LoVo (cell line): ENCODE measurements around the gene SPAG9.

Experiments used
- DNase-seq: peaks from one replicate; pipeline ENCODE4 v3.0.0-alpha.2; 2016; ENCODE audit warnings: low spot score

The SPAG9 gene

GRCh38 chr17:50939542-50939794 is 181.2 kb downstream of the SPAG9 start:
- no peak for DNase-seq

- no peak for DNase-seq
Measured at GRCh38 chr17:50938821-50939541, 181.7 kb downstream of the SPAG9 start.

- no peak for DNase-seq
Measured at GRCh38 chr17:50935996-50936266, 184.7 kb downstream of the SPAG9 start.

- DNase-seq, result peak; percentile 60
Measured at GRCh38 chr17:50935221-50935995, 185.3 kb downstream of the SPAG9 start.

DNA sequence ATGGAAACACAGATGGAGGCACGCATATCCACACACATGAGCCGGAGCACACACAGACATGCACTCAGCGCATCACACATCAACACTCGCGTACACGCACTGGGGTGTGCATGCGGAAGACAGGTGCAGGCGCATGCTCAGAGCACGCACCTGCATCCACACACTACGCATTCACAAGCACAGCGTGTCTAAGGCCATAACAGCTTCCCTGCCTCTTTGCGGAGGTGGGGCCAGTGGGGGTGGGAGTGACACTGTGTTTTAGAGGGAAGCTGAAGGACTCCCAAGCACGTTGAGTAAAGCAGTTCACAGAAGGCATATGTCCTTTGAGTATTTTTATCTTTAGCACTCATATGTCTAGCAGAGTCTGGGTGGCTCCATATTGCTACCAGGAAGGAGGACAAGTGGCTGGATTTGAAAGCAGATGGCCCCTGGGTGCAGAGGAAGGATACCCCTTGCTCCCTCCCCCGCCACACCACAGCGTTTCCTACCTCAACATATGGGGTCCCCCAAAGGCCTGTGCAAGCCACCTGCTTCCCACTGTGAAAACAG is 185.9 kb downstream of the SPAG9 start:
- no peak for DNase-seq

GRCh38 chr17:50934161-50934560 is 186.5 kb downstream of the SPAG9 start:
- DNase-seq, result no peak

DNA sequence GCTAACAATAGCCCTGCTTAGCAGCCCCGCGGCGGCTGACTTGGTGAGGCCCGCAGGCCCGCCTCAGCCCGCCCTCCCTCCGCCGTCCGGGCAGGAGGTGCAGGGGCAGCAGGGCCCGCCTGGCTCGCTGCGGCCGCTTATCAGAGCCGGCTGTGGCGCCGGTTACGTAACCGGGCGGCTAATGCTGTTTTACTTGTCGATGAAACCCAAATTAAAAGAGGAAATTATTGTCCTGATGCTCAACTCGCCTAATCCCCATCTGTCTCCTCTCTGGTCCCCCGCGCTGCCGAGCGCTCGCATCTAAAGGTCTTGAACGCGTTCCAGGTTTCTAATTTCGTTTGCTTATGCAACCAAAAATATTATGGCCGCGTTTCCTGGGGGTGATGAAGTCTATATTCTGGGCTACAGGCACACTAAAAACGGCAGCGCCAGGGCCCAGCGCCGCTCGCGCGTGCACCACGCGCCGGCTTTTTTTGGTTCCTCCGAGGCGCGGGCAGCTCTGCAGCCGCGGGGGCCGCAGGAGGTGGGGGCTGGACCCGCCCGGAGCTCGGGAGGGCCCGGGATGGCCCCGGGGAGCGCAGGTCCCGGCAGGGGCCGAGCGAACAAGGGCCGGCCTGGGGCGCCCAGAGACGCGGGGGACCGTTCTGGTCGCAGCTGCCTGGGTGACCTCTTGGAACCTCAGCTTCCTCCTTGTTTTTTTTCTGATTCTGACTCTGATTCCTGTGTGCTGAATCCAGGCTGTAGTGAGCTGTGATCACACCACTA is 189.3 kb downstream of the SPAG9 start:
- no peak for DNase-seq

DNA sequence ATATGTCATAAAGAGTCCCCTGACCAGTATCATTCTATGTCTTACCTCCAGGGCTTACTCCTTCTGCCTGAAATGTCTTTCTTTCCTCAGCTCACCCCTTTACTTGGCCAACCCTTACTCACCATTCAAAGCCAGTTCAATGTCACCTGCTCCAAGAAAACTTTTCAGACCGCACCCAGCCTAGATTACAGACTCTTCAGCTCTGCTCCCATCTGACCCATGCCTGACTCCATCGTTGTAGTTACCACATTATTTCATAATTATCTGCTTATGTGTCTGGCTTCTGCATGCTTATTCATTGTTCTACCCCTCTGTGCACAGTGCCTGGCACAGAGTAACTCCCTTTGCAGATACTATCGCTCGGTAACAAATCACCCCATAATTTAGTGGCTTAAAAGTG is 192.0 kb downstream of the SPAG9 start:
- no peak for DNase-seq

- no peak for DNase-seq
Measured at GRCh38 chr17:50927287-50927686, 193.4 kb downstream of the SPAG9 start.

DNA sequence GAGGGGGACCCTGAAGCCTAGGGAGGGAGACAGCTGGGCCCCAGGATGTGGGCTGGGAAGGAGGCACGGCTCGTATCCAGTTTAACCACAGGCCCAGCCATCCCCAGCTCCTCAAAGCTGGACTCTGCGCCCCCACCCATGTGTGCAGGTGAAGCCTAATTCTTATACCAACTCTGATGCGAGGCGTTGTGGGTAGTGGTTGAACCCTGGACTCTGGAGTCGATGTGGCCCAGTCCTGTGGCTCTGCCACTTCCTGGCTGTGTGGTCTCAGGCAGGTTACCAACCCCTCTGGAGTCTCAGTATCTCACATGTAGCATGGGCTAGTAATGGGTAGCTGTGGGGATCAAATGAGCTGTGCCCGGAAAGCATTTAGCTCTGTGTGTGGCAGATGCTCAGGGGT is 194.1 kb downstream of the SPAG9 start:
- no peak for DNase-seq

DNA sequence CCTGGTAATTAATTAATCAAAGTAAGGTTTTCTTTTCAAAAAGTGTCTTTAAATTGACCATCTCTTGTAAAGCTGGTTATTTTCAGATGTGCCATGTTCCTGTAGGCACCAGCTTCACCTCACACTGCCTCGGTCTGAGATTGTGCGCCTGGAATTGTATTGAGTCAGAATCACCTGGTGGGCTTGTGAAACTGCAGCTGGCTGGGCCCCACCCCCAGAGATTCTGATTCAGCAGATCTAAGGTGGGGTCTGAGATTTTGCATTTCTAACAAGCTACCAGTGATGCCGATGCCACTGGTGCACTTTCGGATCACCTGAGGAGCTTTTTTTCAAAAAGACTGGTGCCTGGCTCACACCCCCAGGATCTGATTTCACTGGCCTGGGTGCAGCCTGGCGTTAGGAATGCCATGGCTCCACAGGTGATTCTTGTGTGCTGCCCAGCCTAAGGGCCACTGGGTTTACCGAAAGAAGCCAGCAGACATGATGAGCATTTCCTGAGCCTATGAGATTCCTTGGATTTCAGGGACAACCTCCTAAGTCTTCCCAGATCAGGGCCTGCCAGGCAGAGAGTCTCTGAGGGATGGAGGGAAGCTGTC is 195.3 kb downstream of the SPAG9 start:
- no peak for DNase-seq

GRCh38 chr17:50924800-50925199 is 195.9 kb downstream of the SPAG9 start:
- no peak for DNase-seq

DNA sequence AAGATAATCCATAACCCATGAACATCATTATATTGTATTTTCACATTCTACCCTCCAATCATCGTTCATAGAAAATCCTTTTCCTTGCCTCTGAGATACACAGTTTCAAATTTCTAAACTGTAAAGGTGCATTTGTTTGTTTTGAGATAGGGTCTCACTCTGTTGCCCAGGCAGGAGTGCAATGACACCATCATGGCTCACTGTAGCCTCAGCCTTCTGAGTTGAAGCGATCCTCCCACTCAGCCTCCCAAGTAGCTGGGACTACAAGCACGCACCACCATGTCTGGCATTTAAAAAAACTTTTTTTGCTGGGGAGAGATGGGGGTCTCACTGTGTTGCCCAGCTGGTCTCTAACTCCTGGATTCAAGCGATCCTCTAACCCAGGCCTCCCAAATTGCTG is 196.4 kb downstream of the SPAG9 start:
- DNase-seq, result no peak

GRCh38 chr17:50923611-50924010 is 197.1 kb downstream of the SPAG9 start:
- DNase-seq, result no peak

DNA sequence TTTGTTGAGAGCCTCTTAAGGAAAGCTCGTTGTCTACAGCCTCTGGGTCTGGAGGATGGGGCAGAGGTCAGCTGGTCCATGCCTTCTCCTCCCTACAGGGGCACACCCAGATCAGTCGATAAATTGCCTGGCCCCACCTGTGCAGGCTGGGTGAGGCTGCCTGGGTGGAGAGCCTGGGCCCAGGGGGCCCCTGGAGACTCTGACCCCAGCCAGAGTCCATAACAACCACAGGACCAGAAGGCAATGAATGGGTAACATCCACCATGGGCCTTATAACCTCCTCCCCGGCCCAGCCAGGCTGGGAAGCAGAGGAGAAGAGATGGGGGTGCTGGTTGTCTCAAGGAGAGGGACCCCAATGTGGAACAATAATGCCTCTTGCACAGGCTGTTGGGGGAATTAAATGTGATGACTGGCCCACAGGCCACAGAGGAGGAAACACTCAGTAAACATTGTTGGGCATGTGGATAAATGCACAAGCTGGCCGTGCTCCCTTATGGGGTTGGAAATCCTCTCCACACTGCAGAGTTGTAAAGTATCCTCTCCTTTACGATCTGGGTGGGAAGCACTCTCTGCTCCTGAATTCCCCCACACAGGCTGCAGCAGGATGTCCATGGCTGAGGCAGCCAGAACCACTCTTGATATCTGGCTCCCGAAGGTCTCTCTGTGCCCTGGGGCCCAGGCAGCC is 197.8 kb downstream of the SPAG9 start:
- no peak for DNase-seq

- peak; percentile 28 for DNase-seq
Measured at GRCh38 chr17:50922107-50922506, 198.6 kb downstream of the SPAG9 start.

DNA sequence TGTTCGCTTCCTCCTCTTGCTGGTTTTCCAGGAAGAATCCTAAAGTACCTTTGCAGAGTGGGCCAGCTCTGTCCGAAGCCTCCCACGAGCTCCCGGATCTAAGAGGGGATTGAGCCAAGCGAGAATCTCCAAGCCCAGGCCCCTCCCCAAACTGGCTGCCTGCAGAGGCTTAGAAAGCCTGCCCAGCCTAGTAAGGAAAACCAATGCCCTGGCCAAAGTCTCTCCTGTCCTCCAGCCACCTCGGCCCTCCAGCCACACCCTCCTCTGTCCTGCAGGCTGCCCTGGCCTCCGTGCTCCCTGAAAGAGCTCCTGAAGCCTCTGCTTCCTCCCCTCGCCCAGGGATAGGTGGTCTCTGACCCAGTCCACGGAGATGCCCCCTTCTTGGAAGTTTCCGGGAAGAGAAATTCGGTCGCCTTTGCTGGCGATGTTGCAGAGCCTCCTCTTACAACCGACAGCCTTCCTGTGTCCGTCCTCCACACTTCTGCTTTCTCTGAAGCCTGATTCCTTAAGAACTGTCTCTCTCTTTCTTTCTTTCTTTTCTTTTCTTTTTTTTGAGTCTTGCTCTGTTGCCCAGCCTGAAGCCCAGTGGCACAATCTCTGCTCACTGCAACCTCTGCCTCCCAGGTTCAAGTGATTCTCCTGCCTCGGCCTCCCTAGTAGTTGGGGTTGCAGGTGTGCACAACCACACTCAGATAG is 199.6 kb downstream of the SPAG9 start:
- no peak for DNase-seq

DNA sequence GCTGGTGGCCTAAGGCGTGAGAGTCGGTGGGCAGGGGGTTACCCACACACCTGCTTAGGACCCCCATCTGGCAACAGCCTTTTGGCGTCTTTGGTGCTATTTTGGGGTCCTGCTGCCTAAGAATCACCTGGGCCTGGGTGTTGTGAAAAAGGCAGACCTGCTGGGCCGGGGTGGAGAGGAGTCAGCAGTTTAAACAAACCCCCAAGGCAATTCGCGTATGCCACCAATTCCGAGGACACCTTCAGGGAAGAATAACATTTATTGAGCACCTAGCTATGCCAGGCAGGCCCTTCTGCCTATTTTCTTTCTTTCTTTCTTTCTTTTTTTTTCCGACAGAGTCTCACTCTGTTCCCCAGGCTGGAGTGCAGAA is 200.6 kb downstream of the SPAG9 start:
- DNase-seq, result no peak

GRCh38 chr17:50919321-50920040 is 201.2 kb downstream of the SPAG9 start:
- DNase-seq, result peak; percentile 68

DNA sequence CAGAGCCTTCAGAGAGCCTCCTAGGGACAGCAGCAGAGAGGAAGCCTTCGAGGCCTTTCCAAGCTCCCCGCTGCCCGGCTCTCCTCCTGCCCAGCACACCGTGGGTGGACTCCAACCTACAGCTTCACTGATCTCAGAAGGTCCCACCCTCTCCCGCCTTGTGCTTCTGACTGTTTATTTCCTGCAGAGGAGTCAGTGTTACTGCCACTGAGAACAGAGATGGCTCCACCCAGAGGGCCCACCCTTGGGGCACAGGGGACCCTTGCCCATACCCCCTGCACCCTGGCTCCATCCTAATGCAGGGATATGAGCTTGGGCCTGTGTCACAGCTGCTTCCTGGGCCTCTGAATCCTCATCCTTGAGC is 201.8 kb downstream of the SPAG9 start:
- no peak for DNase-seq
